ENCODE data around the gene KCNJ14.

Gene KCNJ14

GRCh38 chr19:48490981-48491792, 35.8 kb downstream of the KCNJ14 start:
- no peak for DNase-seq

- DNase-seq: no peak
These were observed 36.4 kb downstream of the KCNJ14 start for GRCh38 chr19:48491793-48492123.

- DNase-seq: peak; percentile 99
These were observed 37.7 kb downstream of the KCNJ14 start for GRCh38 chr19:48492925-48493717.

- no peak for DNase-seq
These were observed 38.5 kb downstream of the KCNJ14 start for GRCh38 chr19:48493718-48494401.

- no peak for DNase-seq
These were observed 40.0 kb downstream of the KCNJ14 start for GRCh38 chr19:48495396-48495795.

- DNase-seq: no peak
These were observed 41.8 kb downstream of the KCNJ14 start for GRCh38 chr19:48496959-48497727.

GRCh38 chr19:48497728-48498594, 42.6 kb downstream of the KCNJ14 start:
- DNase-seq: no peak

- DNase-seq: no peak
These were observed 43.4 kb downstream of the KCNJ14 start for GRCh38 chr19:48498595-48499311.

- DNase-seq: no peak
These were observed 44.1 kb downstream of the KCNJ14 start for GRCh38 chr19:48499316-48500090.

- DNase-seq: no peak
These were observed 45.6 kb downstream of the KCNJ14 start for GRCh38 chr19:48500830-48501493.

- DNase-seq: peak; percentile 97
These were observed 46.3 kb downstream of the KCNJ14 start for GRCh38 chr19:48501494-48502349.

- no peak for DNase-seq
These were observed 47.1 kb downstream of the KCNJ14 start for GRCh38 chr19:48502350-48503018.

- no peak for DNase-seq
These were observed 50.9 kb downstream of the KCNJ14 start for GRCh38 chr19:48506138-48506733.

- DNase-seq: no peak
These were observed 52.6 kb downstream of the KCNJ14 start for GRCh38 chr19:48507911-48508439.

GRCh38 chr19:48508729-48509411, 53.5 kb downstream of the KCNJ14 start:
- DNase-seq: no peak

- DNase-seq: no peak
These were observed 54.3 kb downstream of the KCNJ14 start for GRCh38 chr19:48509467-48510194.

All from NCI-H1048 (cell line).